Activated T-helper 2 cell treated with anti-CD3 and anti-CD28 coated beads, Interferon-gamma antibody, Interleukin-2, Interleukin-4, amounts not matched to agents 10 μg/mL and 5 μg/mL and 100 μg/mL, durations not matched to agents 14 hours and 24 hours and 36 hours (primary cell): ENCODE results near the gene FUNDC2. TPM values are rescaled to one million over a fixed set of nuclear protein-coding genes. Genes with fewer than 3 reads are reported as not detected.

Experiments
- DNase-seq: peaks from one replicate; pipeline ENCODE4 v3.0.0; 2021; ENCODE audit warnings: low spot score
- H3K27ac Mint-ChIP-seq: one replicate; pipeline ENCODE4 v1.8.0; 2021; ENCODE audit warnings: mixed read lengths
- H3K27me3 Mint-ChIP-seq: one replicate; pipeline ENCODE4 v1.8.0; 2021; ENCODE audit warnings: low read depth, mixed read lengths
- H3K36me3 Mint-ChIP-seq: one replicate; pipeline ENCODE4 v1.8.0; 2021; ENCODE audit warnings: low read depth, mixed read lengths
- H3K4me1 Mint-ChIP-seq: one replicate; pipeline ENCODE4 v1.8.0; 2021; ENCODE audit warnings: low read depth, mixed read lengths
- H3K4me3 Mint-ChIP-seq: one replicate; pipeline ENCODE4 v1.8.0; 2021; ENCODE audit warnings: low read depth, mild to moderate bottlenecking, moderate library complexity, mixed read lengths
- H3K9me3 Mint-ChIP-seq: one replicate; pipeline ENCODE4 v1.8.0; 2021; ENCODE audit warnings: mixed read lengths
- intact Hi-C: fragments of 100-400 bp; cut with micrococcal nuclease; formaldehyde crosslinking; loops from one replicate; pipeline ENCODE4 v1.15.1; 2023
- total RNA-seq: library from RNA; stranded (reverse); gene quantifications from 2 replicates; pipeline ENCODE4 v1.2.3, GENCODE V29; 2022

Gene FUNDC2
- 70.1 and 70.7 TPM in 2 replicates for total RNA-seq

DNA sequence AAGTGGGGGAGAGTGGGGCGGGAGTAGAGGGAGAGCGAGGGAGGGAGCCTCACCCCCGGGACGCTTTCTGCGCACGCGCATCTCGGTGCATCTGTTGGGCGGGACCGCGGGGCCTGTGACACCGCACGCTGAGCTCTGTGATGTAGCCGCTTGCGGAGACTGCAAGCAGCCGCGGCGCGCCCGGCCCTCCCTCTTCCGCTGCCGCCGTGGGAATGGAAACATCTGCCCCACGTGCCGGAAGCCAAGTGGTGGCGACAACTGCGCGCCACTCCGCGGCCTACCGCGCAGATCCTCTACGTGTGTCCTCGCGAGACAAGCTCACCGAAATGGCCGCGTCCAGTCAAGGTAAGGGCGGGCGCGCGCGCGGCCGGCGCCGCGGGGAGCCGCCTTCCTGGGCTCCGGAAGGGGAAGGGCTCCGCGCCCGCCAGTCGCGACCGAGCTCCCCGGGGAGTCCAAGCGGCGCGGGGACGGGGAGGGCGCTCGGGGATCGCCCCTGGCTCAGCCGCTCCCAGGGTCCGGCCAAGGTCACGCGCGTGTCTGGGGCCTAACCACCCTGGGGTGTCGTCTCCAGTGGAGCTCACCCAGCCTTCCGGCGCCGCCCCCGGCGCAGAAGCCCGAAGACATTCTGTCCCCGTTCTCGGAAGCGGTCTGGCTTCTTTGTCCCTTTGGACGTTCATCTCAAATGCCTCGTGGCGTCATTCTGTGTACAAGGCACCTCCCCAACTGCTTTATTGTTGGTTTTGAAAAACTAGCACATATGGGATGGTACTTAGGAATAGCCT, at the start of gene FUNDC2:
Gene FUNDC2, plus strand, starts transcription at position 118 of the 782 bp plus-strand sequence. Its CDS starts 95 bp downstream, at position 213.
- peaks cover 19% of the 10 kb centered on the region for H3K4me1 Mint-ChIP-seq
- intact Hi-C loops: loop anchor here (1.0 to 2.0 kb wide), 4 partner anchors 22 to 46 kb away; partner anchors contain the start of genes BRCC3, CMC4 and MTCP1
- peaks cover 7% of the 10 kb centered on the region for H3K27me3 Mint-ChIP-seq
- peak within 1 kb of the TSS; percentile 85 for H3K4me3 Mint-ChIP-seq
- no peaks in the 10 kb centered on the region for H3K9me3 Mint-ChIP-seq
- peak; percentile 93 for DNase-seq
- peak within 1 kb of the TSS; percentile 91 for H3K27ac Mint-ChIP-seq
- no peaks in the 10 kb centered on the region for H3K36me3 Mint-ChIP-seq

- no peak for DNase-seq
- H3K4me1 Mint-ChIP-seq: peaks cover 12% of the 10 kb centered on the region
- H3K27ac Mint-ChIP-seq: no peak overlapping the region
- H3K9me3 Mint-ChIP-seq: peaks cover 9% of the 10 kb centered on the region
- intact Hi-C loops: loop anchor here (2.0 to 10.0 kb wide), 6 partner anchors 47 to 845 kb away; partner anchors contain the start of genes BRCC3, CMC4, FUNDC2 and MTCP1
- no peak overlapping the region for H3K4me3 Mint-ChIP-seq
- H3K36me3 Mint-ChIP-seq: no peaks in the 10 kb centered on the region
- H3K27me3 Mint-ChIP-seq: peaks cover 2% of the 10 kb centered on the region
Measured at GRCh38 chrX:154979629-154980028, 47.0 kb upstream of the FUNDC2 start.

DNA sequence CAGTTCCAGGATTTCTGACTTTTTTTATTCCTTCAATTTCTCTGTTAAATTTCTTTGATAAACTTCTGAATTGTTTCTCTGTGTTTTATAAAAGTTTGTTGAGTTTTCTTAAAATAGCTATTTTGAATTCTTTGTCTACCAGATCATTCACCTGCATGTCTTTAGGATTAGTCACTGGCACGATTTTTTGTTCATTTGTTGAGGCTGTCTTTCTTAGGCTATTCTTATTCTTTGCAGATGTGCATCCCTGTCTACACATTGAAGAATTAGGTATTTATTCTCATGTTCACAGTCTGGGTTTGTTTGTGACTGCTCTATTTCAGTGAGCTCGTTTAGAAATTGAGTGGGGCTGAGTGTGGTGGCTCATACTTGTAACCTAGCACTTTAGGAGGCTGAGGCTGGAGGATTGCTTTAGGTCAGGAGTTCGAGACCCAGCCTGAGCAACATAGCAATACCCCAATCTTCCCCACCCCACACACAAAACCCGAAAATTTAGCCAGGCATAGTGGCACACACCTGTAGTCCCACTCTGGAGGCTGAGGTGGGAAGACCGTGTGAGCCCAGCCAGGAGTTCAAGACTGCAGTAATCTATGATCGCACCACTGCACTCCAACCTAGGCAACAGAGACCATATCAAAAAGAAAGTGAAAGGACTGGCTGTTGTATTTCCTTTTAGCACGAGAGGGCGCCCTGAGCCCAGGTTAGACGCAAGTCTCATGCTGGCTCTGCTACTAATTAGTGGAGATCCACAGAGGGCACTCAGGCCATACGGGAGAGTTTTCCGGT, 46.1 kb upstream of the FUNDC2 start:
- peak; percentile 67 for DNase-seq
- no peaks in the 10 kb centered on the region for H3K27me3 Mint-ChIP-seq
- peak overlapping the region; percentile 69 for H3K27ac Mint-ChIP-seq
- intact Hi-C loops: loop anchor here (1.0 to 10.0 kb wide), 7 partner anchors 46 to 844 kb away; partner anchors contain the start of genes BRCC3, CMC4, FUNDC2 and MTCP1
- peaks cover 12% of the 10 kb centered on the region for H3K4me1 Mint-ChIP-seq
- H3K9me3 Mint-ChIP-seq: peaks cover 9% of the 10 kb centered on the region
- H3K4me3 Mint-ChIP-seq: peak overlapping the region; percentile 71
- H3K36me3 Mint-ChIP-seq: no peaks in the 10 kb centered on the region

GRCh38 chrX:154981116-154981411, 45.6 kb upstream of the FUNDC2 start:
- Mint-ChIP-seq H3K36me3 (no peaks in the 10 kb centered on the region), H3K27me3 (no peaks in the 10 kb centered on the region), H3K27ac (peak overlapping the region; percentile 17), H3K9me3 (peaks cover 9% of the 10 kb centered on the region), H3K4me3 (no peak overlapping the region), H3K4me1 (peaks cover 12% of the 10 kb centered on the region)
- no peak for DNase-seq
- intact Hi-C loops: loop anchor here (1.0 to 10.0 kb wide), 7 partner anchors 46 to 844 kb away; partner anchors contain the start of genes BRCC3, CMC4, FUNDC2 and MTCP1

GRCh38 chrX:154986826-154987575, 39.6 kb upstream of the FUNDC2 start:
- Mint-ChIP-seq H3K9me3 (no peaks in the 10 kb centered on the region), H3K4me1 (peaks cover 15% of the 10 kb centered on the region), H3K27me3 (peaks cover 9% of the 10 kb centered on the region), H3K36me3 (no peaks in the 10 kb centered on the region), H3K27ac (no peak overlapping the region), H3K4me3 (no peak overlapping the region)
- no peak for DNase-seq
- intact Hi-C loops: loop anchor here (10.0 kb wide), 1 partner anchor 838 kb away; no protein-coding TSS in a partner anchor

- DNase-seq: no peak
- H3K27me3 Mint-ChIP-seq: peaks cover 9% of the 10 kb centered on the region
- H3K27ac Mint-ChIP-seq: no peak overlapping the region
- peaks cover 15% of the 10 kb centered on the region for H3K4me1 Mint-ChIP-seq
- H3K36me3 Mint-ChIP-seq: no peaks in the 10 kb centered on the region
- no peak overlapping the region for H3K4me3 Mint-ChIP-seq
- intact Hi-C loops: loop anchor here (10.0 kb wide), 1 partner anchor 837 kb away; no protein-coding TSS in a partner anchor
- no peaks in the 10 kb centered on the region for H3K9me3 Mint-ChIP-seq
Measured at GRCh38 chrX:154987940-154988339, 38.7 kb upstream of the FUNDC2 start.

- intact Hi-C loops: loop anchor here (10.0 kb wide), 1 partner anchor 836 kb away; no protein-coding TSS in a partner anchor
- Mint-ChIP-seq H3K27ac (no peak overlapping the region), H3K27me3 (peaks cover 9% of the 10 kb centered on the region), H3K9me3 (no peaks in the 10 kb centered on the region), H3K4me1 (peaks cover 15% of the 10 kb centered on the region), H3K4me3 (no peak overlapping the region), H3K36me3 (no peaks in the 10 kb centered on the region)
- no peak for DNase-seq
Measured at GRCh38 chrX:154988719-154989118, 37.9 kb upstream of the FUNDC2 start.

GRCh38 chrX:154990496-154990895, 36.1 kb upstream of the FUNDC2 start:
- H3K4me3 Mint-ChIP-seq: no peak overlapping the region
- H3K27me3 Mint-ChIP-seq: peaks cover 9% of the 10 kb centered on the region
- intact Hi-C loops: no loop called here
- H3K36me3 Mint-ChIP-seq: no peaks in the 10 kb centered on the region
- H3K27ac Mint-ChIP-seq: no peak overlapping the region
- DNase-seq: no peak
- peaks cover 15% of the 10 kb centered on the region for H3K4me1 Mint-ChIP-seq
- H3K9me3 Mint-ChIP-seq: no peaks in the 10 kb centered on the region

GRCh38 chrX:154991039-154991438, 35.6 kb upstream of the FUNDC2 start:
- Mint-ChIP-seq H3K4me1 (peaks cover 15% of the 10 kb centered on the region), H3K27me3 (peaks cover 9% of the 10 kb centered on the region), H3K4me3 (no peak overlapping the region), H3K36me3 (no peaks in the 10 kb centered on the region), H3K9me3 (no peaks in the 10 kb centered on the region), H3K27ac (no peak overlapping the region)
- no peak for DNase-seq
- intact Hi-C loops: no loop called here

DNA sequence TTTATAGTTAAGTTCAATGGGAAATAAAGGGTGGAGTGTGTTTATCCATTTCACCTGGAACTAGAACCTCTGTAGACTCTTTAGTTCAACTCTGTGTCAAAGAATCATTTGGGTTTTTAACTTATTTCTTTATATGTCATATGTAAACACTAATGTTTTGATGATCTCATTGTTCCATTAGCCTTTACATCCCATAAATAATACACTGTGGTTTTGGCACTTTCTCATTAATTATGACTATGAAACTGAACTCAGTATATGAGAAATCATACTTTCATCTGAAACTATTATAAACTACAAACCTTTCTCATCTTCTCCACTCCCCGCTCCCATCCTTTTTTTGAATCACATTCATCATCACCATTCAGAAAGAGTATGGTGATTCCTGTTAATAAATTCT, 35.2 kb upstream of the FUNDC2 start:
- no peak overlapping the region for H3K4me3 Mint-ChIP-seq
- intact Hi-C loops: no loop called here
- no peak for DNase-seq

GRCh38 chrX:154998204-154998880, 28.3 kb upstream of the FUNDC2 start:
- Mint-ChIP-seq H3K4me1 (peaks cover 2% of the 10 kb centered on the region), H3K36me3 (no peaks in the 10 kb centered on the region), H3K4me3 (no peak overlapping the region), H3K27ac (no peak overlapping the region), H3K27me3 (peaks cover 4% of the 10 kb centered on the region), H3K9me3 (no peaks in the 10 kb centered on the region)
- no peak for DNase-seq
- intact Hi-C loops: no loop called here

More for the DNA sequence above, 35.2 kb upstream of the FUNDC2 start:
- H3K9me3 Mint-ChIP-seq: no peaks in the 10 kb centered on the region
- no peaks in the 10 kb centered on the region for H3K36me3 Mint-ChIP-seq
- peaks cover 15% of the 10 kb centered on the region for H3K4me1 Mint-ChIP-seq
- H3K27ac Mint-ChIP-seq: no peak overlapping the region
- peaks cover 9% of the 10 kb centered on the region for H3K27me3 Mint-ChIP-seq

DNA sequence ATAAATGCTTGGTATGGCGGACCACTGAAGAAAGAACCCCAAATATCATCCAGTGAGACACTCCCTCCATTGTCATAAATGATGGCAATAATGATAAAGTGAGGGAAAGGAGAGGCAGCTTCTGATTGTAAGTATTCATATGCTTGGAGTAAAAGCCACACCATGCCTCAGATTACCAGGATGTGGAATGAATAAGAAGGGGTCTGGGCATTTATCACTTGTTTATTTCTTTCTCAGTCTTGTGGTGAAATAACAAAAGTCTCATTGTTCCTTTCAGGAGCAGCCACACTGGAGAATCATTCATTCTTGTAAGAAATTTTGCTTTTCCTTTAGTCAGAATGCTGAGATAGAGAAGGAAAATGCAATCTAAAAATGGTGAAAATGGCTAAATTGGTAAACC, 25.8 kb upstream of the FUNDC2 start:
- Mint-ChIP-seq H3K27me3 (peaks cover 7% of the 10 kb centered on the region), H3K4me3 (no peak overlapping the region), H3K27ac (no peak overlapping the region), H3K4me1 (peaks cover 2% of the 10 kb centered on the region), H3K9me3 (no peaks in the 10 kb centered on the region), H3K36me3 (no peaks in the 10 kb centered on the region)
- intact Hi-C loops: no loop called here
- DNase-seq: no peak
